HUES64 (cell line): ENCODE results near the gene IGFBP6.

ENCODE experiments used
- H3K27ac ChIP-seq: 2 replicates; pipeline ENCODE4 v1.7.0; 2013; ENCODE audit warnings: low read depth, low read length, inconsistent platforms
- H3K27me3 ChIP-seq: 2 replicates; pipeline ENCODE4 v1.6.1; 2013; ENCODE audit warnings: mild to moderate bottlenecking, low read length; ENCODE audit not compliant: insufficient read depth
- H3K36me3 ChIP-seq: 2 replicates; pipeline ENCODE4 v1.6.1; 2013; ENCODE audit warnings: mild to moderate bottlenecking, low read length; ENCODE audit not compliant: insufficient read depth
- H3K4me1 ChIP-seq: 2 replicates; pipeline ENCODE4 v1.6.1; 2013; ENCODE audit warnings: mild to moderate bottlenecking, low read length, moderate library complexity; ENCODE audit not compliant: insufficient read depth
- H3K4me3 ChIP-seq: 2 replicates; pipeline ENCODE4 v1.5.1; 2013; ENCODE audit warnings: mild to moderate bottlenecking, low read length, moderate library complexity
- H3K9ac ChIP-seq: 2 replicates; pipeline ENCODE4 v1.6.1; 2013; ENCODE audit warnings: mild to moderate bottlenecking, low read depth, low read length
- H3K9me3 ChIP-seq: 2 replicates; pipeline ENCODE4 v1.6.1; 2013; ENCODE audit warnings: low read depth, low read length; ENCODE audit not compliant: insufficient read depth
- WGBS: fragments of 150-250, 120-280 bp; methylation state at CpG from one replicate; pipeline ENCODE4 v1.1.7; 2013; ENCODE audit warnings: missing lambda C conversion rate; 5-methylcytosine and 5-hydroxymethylcytosine counted together

IGFBP6 gene

DNA sequence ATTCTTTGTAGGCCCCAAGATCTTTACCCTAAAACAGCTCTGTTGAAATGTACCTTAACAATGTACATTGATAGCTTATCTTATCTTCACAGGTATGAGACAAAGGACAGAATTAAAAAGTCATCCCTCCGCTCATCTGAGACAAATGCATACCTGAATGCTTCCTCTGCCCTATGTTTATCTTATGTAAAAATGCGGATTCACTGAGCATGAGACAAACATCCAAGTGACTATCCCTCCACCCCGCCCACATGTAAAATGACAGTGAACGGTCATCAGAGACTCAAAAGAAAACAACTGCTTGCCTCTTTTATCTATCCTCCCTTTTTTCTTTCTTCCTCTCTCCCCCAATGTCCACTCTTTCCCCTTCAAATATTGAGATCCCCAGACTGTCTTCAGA, 45.9 kb downstream of the IGFBP6 start:
- H3K36me3 ChIP-seq: no peaks in the 10 kb centered on the region
- H3K9ac ChIP-seq: no peak overlapping the region
- no peaks in the 10 kb centered on the region for H3K4me1 ChIP-seq
- peaks cover 16% of the 10 kb centered on the region for H3K9me3 ChIP-seq
- no peak overlapping the region for H3K4me3 ChIP-seq
- H3K27ac ChIP-seq: no peak overlapping the region
- WGBS: 76% methylated on average over 4 of the region's 4 CpGs
- H3K27me3 ChIP-seq: no peaks in the 10 kb centered on the region

DNA sequence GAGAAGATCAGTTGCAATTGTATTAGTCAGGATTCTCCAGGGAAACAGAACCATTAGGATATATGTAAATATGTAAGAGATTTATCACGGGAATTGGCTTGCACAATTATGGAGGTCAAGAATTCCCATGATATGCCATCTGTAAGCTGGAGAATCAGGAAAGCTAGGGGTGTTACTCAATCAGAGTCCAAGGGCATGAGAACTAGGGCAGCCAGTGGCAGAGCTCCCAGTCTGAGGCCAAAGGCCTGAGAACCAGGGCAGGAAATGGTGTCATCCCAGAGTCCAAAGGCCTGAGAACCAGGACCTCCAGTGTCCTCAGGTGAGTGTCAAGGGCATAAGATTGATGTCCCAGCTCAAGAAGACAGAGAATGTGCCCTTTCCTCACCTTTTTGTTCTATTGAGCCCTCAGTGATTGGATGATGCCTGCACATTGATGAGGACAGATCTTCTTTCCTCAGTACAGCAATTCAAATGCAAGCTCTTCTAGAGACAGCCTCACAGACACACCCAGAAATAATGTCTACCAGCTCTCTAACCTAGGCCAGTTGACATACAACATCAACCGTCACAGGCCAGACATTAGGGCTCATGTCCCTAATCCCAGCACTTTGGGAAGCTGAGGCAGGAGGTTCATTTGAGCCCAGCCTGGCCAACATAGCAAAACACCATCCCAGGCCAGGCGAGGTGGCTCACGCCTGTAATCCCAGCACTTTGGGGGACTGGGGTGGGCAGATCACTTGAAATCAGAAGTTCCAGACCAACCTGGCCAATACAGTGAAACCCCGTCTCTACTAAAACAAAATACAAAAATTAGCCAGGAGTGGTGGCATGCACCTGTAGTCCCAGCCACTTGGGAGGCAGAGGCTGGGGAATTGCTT, 48.2 kb downstream of the IGFBP6 start:
- Histone ChIP-seq H3K36me3 (no peaks in the 10 kb centered on the region), H3K9me3 (no peaks in the 10 kb centered on the region), H3K4me3 (no peak overlapping the region), H3K27me3 (no peaks in the 10 kb centered on the region; the same call in 1 of the 2 replicates), H3K9ac (no peak overlapping the region), H3K27ac (no peak overlapping the region), H3K4me1 (no peaks in the 10 kb centered on the region; the same call in 1 of the 2 replicates)
- WGBS: 96% methylated on average over 5 of the region's 5 CpGs

GRCh38 chr12:53147181-53147580, 49.7 kb downstream of the IGFBP6 start:
- no peak overlapping the region for H3K9ac ChIP-seq
- no peaks in the 10 kb centered on the region; the same call in 1 of the 2 replicates for H3K4me1 ChIP-seq
- H3K4me3 ChIP-seq: no peak overlapping the region
- no peak overlapping the region for H3K27ac ChIP-seq
- H3K36me3 ChIP-seq: no peaks in the 10 kb centered on the region
- no peaks in the 10 kb centered on the region; the same call in 1 of the 2 replicates for H3K27me3 ChIP-seq
- WGBS: no CpG with 5 or more reads among the region's 5 CpGs
- no peaks in the 10 kb centered on the region for H3K9me3 ChIP-seq

DNA sequence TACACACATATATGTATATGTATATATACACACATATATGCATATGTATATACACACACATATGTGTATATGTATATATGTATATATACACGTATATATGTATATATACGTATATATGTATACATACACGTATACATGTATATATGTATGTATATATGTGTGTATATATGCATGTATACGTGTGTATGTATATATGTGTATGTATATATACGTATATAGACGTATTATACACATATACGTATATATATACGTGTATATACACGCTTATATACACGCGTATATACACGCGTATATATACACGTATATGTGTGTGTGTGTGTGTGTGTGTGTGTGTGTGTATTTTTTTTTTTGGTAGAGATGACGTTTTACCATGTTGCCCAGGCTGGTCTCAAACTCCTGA, 50.2 kb downstream of the IGFBP6 start:
- Histone ChIP-seq H3K27ac (no peak overlapping the region), H3K9me3 (no peaks in the 10 kb centered on the region), H3K36me3 (no peaks in the 10 kb centered on the region), H3K4me1 (no peaks in the 10 kb centered on the region; the same call in 1 of the 2 replicates), H3K9ac (no peak overlapping the region), H3K4me3 (no peak overlapping the region), H3K27me3 (no peaks in the 10 kb centered on the region; the same call in 1 of the 2 replicates)
- 100% methylated on average over 1 of the region's 15 CpGs for WGBS

GRCh38 chr12:53151039-53151438, 53.6 kb downstream of the IGFBP6 start:
- 94% methylated on average over 4 of the region's 6 CpGs for WGBS
- Histone ChIP-seq H3K4me3 (no peak overlapping the region), H3K9me3 (no peaks in the 10 kb centered on the region), H3K27me3 (peaks cover 2% of the 10 kb centered on the region; the same call in 1 of the 2 replicates), H3K9ac (no peak overlapping the region), H3K27ac (no peak overlapping the region), H3K36me3 (no peaks in the 10 kb centered on the region), H3K4me1 (no peaks in the 10 kb centered on the region; the same call in 1 of the 2 replicates)
